ENCODE data around the gene FOXP1. TPM values are rescaled to one million over a fixed set of nuclear protein-coding genes. Genes with fewer than 3 reads are reported as not detected.

The FOXP1 gene
- total and polyA plus RNA-seq, 9 of the 15 experiments (the other 6 are each of a cell fraction or from before 2014, with no cell fraction given): 7.7 to 34.5 (median 13.7) TPM

GRCh38 chr3:70927239-70927638, 656.3 kb downstream of the FOXP1 start:
- no TSS peak for BruUV-seq (replicated peaks)
- Histone ChIP-seq H3K27ac (ENCODE audit: extremely low read depth, low read depth, low read length) (no peak overlapping the region), H3K9me3 (replicated peaks; ENCODE audit: control insufficient read depth, insufficient read depth, low read depth, low read length) (no peaks in the 10 kb centered on the region), H3K9ac (ENCODE audit: insufficient read depth in 1 of 2, low read depth in 2 of 2, low read length in 2 of 2) (no peak overlapping the region), H3K36me3 (ENCODE audit: control insufficient read depth, insufficient read depth, low read length) (no peaks in the 10 kb centered on the region), H4K20me1 (replicated peaks; ENCODE audit: control insufficient read depth, insufficient read depth, low read length) (no peaks in the 10 kb centered on the region), H3K27me3 (ENCODE audit: control insufficient read depth in 2 of 2, insufficient read depth in 2 of 2, low read length in 2 of 2) (no peaks in the 10 kb centered on the region), H3K4me3 (no peak overlapping the region), H3K9me1 (ENCODE audit: control insufficient read depth, insufficient read depth, low read length) (no peaks in the 10 kb centered on the region), H3K4me2 (ENCODE audit: insufficient read depth, low read length) (no peak overlapping the region), H3K79me2 (ENCODE audit: control insufficient read depth, insufficient read depth, low read length) (no peaks in the 10 kb centered on the region), H2AFZ (ENCODE audit: low read depth, low read length) (no peak overlapping the region), H3K4me1 (replicated peaks in 1 of 2; ENCODE audit: control insufficient read depth in 2 of 2, insufficient read depth in 2 of 2, low read length in 2 of 2) (no peaks in the 10 kb centered on the region)
- intact Hi-C loops (cut with micrococcal nuclease): no loop called here
- 26% methylated on average over 4 of the region's 4 CpGs for WGBS (ENCODE audit: insufficient coverage, low coverage, missing lambda C conversion rate)
- DNase-seq (ENCODE audit: extremely low read depth in 1 of 4, low spot score in 3 of 4) (no peak), ATAC-seq (no peak), FAIRE-seq (no peak)
- in situ Hi-C loops (cut with MboI): no loop called here
- TF ChIP-seq ZNF197 (CRISPR knock-in tag; IDR thresholded peaks at IDR 0.05; ENCODE audit: low read depth) (no peak), ZC3H4 (CRISPR knock-in tag; IDR thresholded peaks at IDR 0.05; ENCODE audit: borderline replicate concordance) (no peak), ZNF655 (CRISPR knock-in tag; IDR thresholded peaks at IDR 0.05) (no peak), CSDE1 (IDR thresholded peaks at IDR 0.05) (no peak), HMGN3 (IDR thresholded peaks at IDR 0.05; ENCODE audit: borderline replicate concordance, extremely low read depth, insufficient read length, low read depth, low read length) (no peak), SRF (CRISPR knock-in tag; IDR thresholded peaks at IDR 0.05) (no peak)
- POLR2A ChIA-PET: interaction anchor here (1.0 kb wide), 1 partner anchor 9 kb away, joined by 4 read pairs; no protein-coding TSS in a partner anchor
- CTCF ChIA-PET (ENCODE audit: low intra/inter-chr PET ratio): no interaction called here
